ENCODE data around the gene CASKIN2. TPM values are rescaled to one million over a fixed set of nuclear protein-coding genes. Genes with fewer than 3 reads are reported as not detected.

Gene CASKIN2
- total RNA-seq, 1 experiment from 2014 or later = 37.0 TPM

- Histone ChIP-seq H3K18ac (ENCODE audit: insufficient read length, low read depth, low read length) (no peak overlapping the region), H2AFZ (ENCODE audit: low read length) (no peak overlapping the region), H4K20me1 (ENCODE audit: control insufficient read depth, insufficient read depth, insufficient read length) (no peaks in the 10 kb centered on the region), H3K23ac (ENCODE audit: insufficient read length, low read depth, low read length) (no peak overlapping the region), H2BK15ac (ENCODE audit: low read depth, low read length) (no peak overlapping the region), H3K4me2 (ENCODE audit: insufficient read depth, insufficient read length, low read length) (no peak overlapping the region), H3K14ac (ENCODE audit: insufficient read depth, low read length) (no peak overlapping the region), H4K5ac (ENCODE audit: insufficient read length, low read depth, low read length) (no peak overlapping the region), H3K9ac (ENCODE audit: extremely low read depth, insufficient read length, low read length) (no peak overlapping the region), H3K23me2 (ENCODE audit: insufficient read length, low read depth, low read length, poor library complexity, severe bottlenecking) (peaks cover 13% of the 10 kb centered on the region), H3K79me2 (ENCODE audit: insufficient read depth, low read length) (no peaks in the 10 kb centered on the region), H4K91ac (ENCODE audit: insufficient read length, low read depth, low read length) (no peak overlapping the region), H3K27me3 (ENCODE audit: insufficient read depth, low read length) (no peaks in the 10 kb centered on the region), H3K9me3 (ENCODE audit: control insufficient read depth, low read depth, low read length) (no peaks in the 10 kb centered on the region), H2AK5ac (ENCODE audit: insufficient read length, low read length) (no peak overlapping the region), H4K8ac (replicated peaks; ENCODE audit: insufficient read length, low read depth, low read length) (no peak overlapping the region), H3K4ac (ENCODE audit: low read depth, low read length) (no peak overlapping the region), H3T11ph (ENCODE audit: low read length) (no peak overlapping the region), H2BK5ac (ENCODE audit: insufficient read length, low read length) (no peak overlapping the region), H2BK12ac (ENCODE audit: insufficient read length, low read depth, low read length) (no peak overlapping the region), H3K79me1 (ENCODE audit: insufficient read depth, low read depth, low read length, poor library complexity, severe bottlenecking) (no peaks in the 10 kb centered on the region), H3K27ac (ENCODE audit: insufficient read length, low read depth, low read length) (no peak overlapping the region), H2BK20ac (ENCODE audit: low read depth, low read length, poor library complexity, severe bottlenecking) (no peak overlapping the region), H2BK120ac (ENCODE audit: low read depth, low read length, poor library complexity, severe bottlenecking) (no peak overlapping the region), H3K4me1 (ENCODE audit: insufficient read depth, low read length) (no peaks in the 10 kb centered on the region; the same call in 1 of the 2 replicates), H3K56ac (ENCODE audit: insufficient read length, low read depth, low read length) (no peak overlapping the region)
- WGBS (ENCODE audit: extremely low coverage, insufficient read length, low lambda C conversion rate) = no CpG with 5 or more reads among the region's 9 CpGs
- H3K4me1 Mint-ChIP-seq = peaks cover 21 to 24% of the 10 kb centered on the region in 2 experiments
- peak overlapping the region in 1 of 3 experiments; percentile 26; a peak in 3 of 7 replicates for H3K27ac Mint-ChIP-seq
- no peaks in the 10 kb centered on the region for H3K9me3 Mint-ChIP-seq
- H3K27me3 Mint-ChIP-seq (ENCODE audit: low read depth) = no peaks in the 10 kb centered on the region
- TF ChIP-seq, protein P1, sequence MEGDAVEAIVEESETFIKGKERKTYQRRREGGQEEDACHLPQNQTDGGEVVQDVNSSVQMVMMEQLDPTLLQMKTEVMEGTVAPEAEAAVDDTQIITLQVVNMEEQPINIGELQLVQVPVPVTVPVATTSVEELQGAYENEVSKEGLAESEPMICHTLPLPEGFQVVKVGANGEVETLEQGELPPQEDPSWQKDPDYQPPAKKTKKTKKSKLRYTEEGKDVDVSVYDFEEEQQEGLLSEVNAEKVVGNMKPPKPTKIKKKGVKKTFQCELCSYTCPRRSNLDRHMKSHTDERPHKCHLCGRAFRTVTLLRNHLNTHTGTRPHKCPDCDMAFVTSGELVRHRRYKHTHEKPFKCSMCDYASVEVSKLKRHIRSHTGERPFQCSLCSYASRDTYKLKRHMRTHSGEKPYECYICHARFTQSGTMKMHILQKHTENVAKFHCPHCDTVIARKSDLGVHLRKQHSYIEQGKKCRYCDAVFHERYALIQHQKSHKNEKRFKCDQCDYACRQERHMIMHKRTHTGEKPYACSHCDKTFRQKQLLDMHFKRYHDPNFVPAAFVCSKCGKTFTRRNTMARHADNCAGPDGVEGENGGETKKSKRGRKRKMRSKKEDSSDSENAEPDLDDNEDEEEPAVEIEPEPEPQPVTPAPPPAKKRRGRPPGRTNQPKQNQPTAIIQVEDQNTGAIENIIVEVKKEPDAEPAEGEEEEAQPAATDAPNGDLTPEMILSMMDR (conservative IDR thresholded peaks at IDR 0.05) = no peak
- no peaks in the 10 kb centered on the region for H3K36me3 Mint-ChIP-seq (ENCODE audit: insufficient read depth in 1 of 3, low read depth in 3 of 3)
- DNase-seq = no peak
- H3K4me3 Mint-ChIP-seq = no peak overlapping the region
Observed at GRCh38 chr17:75459590-75460267, 55.6 kb downstream of the CASKIN2 start.
